Measurements from ENCODE around the gene RBM23.
A peak's percentile ranks its signal among the peaks of the same experiment; 100 is the strongest.
"Not testable (repeated sequence)": the region's sequence is repeated elsewhere in the genome, so short reads cannot be mapped to it uniquely, and the experiment has no call there.

Gene RBM23

GRCh38 chr14:22918804-22919600, at the start of gene RBM23:
Gene RBM23, minus strand, starts transcription at chr14:22919149.
- DNase-seq (ENCODE audit: low read depth) = peak; percentile 100

- DNase-seq (ENCODE audit: low read depth) = no peak
Observed at GRCh38 chr14:22966783-22967269, 47.9 kb upstream of the RBM23 start.

- DNase-seq (ENCODE audit: low read depth) = not testable (repeated sequence)
Observed at GRCh38 chr14:22965916-22966782, 47.2 kb upstream of the RBM23 start.

GRCh38 chr14:22962061-22962676, 43.2 kb upstream of the RBM23 start:
- DNase-seq (ENCODE audit: low read depth) = no peak

GRCh38 chr14:22955702-22956569, 37.0 kb upstream of the RBM23 start:
- DNase-seq (ENCODE audit: low read depth) = no peak

- no peak for DNase-seq (ENCODE audit: low read depth)
Observed at GRCh38 chr14:22952418-22952817, 33.5 kb upstream of the RBM23 start.

- not testable (repeated sequence) for DNase-seq (ENCODE audit: low read depth)
Observed at GRCh38 chr14:22951795-22952194, 32.8 kb upstream of the RBM23 start.

- DNase-seq (ENCODE audit: low read depth) = no peak
Observed at GRCh38 chr14:22945642-22946041, 26.7 kb upstream of the RBM23 start.

GRCh38 chr14:22939684-22940083, 20.7 kb upstream of the RBM23 start:
- peak; percentile 83 for DNase-seq (ENCODE audit: low read depth)

GRCh38 chr14:22935156-22935555, 16.2 kb upstream of the RBM23 start:
- no peak for DNase-seq (ENCODE audit: low read depth)

- no peak for DNase-seq (ENCODE audit: low read depth)
Observed at GRCh38 chr14:22932146-22932545, 13.2 kb upstream of the RBM23 start.

GRCh38 chr14:22929961-22930364, 11.0 kb upstream of the RBM23 start:
- DNase-seq (ENCODE audit: low read depth) = no peak

- DNase-seq (ENCODE audit: low read depth) = peak; percentile 99
Observed at GRCh38 chr14:22929104-22929960, 10.4 kb upstream of the RBM23 start, which contains the start of gene PRMT5. Gene PRMT5, minus strand, starts transcription at chr14:22929376. Its CDS starts 15 bp downstream, at chr14:22929361.

- no peak for DNase-seq (ENCODE audit: low read depth)
Observed at GRCh38 chr14:22928237-22929103, 9.5 kb upstream of the RBM23 start.

GRCh38 chr14:22926316-22926715, 7.4 kb upstream of the RBM23 start:
- peak; percentile 81 for DNase-seq (ENCODE audit: low read depth)

GRCh38 chr14:22925513-22925912, 6.6 kb upstream of the RBM23 start:
- DNase-seq (ENCODE audit: low read depth) = no peak

- no peak for DNase-seq (ENCODE audit: low read depth)
Observed at GRCh38 chr14:22923746-22924145, 4.8 kb upstream of the RBM23 start.

GRCh38 chr14:22922294-22922693, 3.3 kb upstream of the RBM23 start:
- no peak for DNase-seq (ENCODE audit: low read depth)

GRCh38 chr14:22920697-22921096, 1.7 kb upstream of the RBM23 start:
- no peak for DNase-seq (ENCODE audit: low read depth)

GRCh38 chr14:22919601-22919921, 612 bp upstream of the RBM23 start:
- no peak for DNase-seq (ENCODE audit: low read depth)
